ENCODE measurements around the gene LRRC49.
"Not testable (repeated sequence)": the region's sequence is repeated elsewhere in the genome, so short reads cannot be mapped to it uniquely, and the experiment has no call there.

LRRC49 gene

GRCh38 chr15:70892002-70892911 lies at the start of gene LRRC49, which contains the start of gene THAP10:
Gene LRRC49, plus strand, starts transcription at chr15:70892826. Its CDS starts 69 bp downstream, at chr15:70892895.
Gene THAP10, minus strand, starts transcription at chr15:70892433. Its CDS starts 161 bp downstream, at chr15:70892272.
- DNase-seq, result peak; percentile 25

- DNase-seq, result no peak
Observed at GRCh38 chr15:70845602-70846360, 46.8 kb upstream of the LRRC49 start.

- no peak for DNase-seq
Observed at GRCh38 chr15:70851889-70852288, 40.7 kb upstream of the LRRC49 start.

DNA sequence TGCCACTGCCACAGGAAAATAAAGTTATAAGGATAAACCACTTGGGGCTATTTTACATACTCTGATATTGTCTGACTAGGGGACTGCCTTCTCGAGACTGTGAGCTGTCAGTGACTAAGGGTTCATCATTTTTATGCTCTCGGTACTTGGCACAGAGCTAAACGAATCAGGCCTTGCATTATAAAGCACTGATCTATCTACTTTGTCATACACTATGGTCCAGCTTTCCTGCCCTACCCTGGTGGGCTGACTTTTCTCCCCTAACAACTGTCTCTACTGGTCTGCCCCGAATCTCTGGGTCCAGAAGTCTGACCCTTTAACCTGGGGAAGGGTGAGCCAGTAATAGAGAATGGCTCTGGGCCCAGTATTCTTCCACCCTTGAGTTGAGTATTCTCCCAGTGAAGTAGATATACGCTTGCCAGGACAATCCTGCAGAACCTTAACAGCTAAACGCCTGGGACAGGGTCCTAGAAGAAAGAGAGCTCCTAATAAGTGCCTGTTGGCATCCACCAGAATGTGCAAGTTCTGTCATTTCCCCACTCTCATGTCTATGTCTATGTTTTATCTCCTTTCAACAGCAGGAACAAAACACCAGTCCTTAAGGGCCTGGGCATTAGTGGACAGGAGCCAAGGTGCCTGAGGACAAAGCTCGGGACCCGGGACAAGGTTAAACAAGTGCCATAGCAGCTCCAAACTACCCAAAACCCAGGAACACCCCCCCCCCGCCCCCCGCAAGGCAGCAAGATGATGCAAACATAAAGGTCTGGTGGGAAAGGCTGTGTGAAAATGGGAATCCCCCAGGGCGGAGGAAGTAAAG lies 39.9 kb upstream of the LRRC49 start:
- no peak for DNase-seq

GRCh38 chr15:70853318-70853972 lies 39.2 kb upstream of the LRRC49 start:
- DNase-seq, result no peak

- no peak for DNase-seq
Observed at GRCh38 chr15:70853973-70854665, 38.5 kb upstream of the LRRC49 start, which contains the start of gene LARP6. Gene LARP6, minus strand, starts transcription at chr15:70854157. Its CDS starts 69 bp downstream, at chr15:70854088.

- no peak for DNase-seq
Observed at GRCh38 chr15:70854666-70854976, 38.0 kb upstream of the LRRC49 start.

- no peak for DNase-seq
Observed at GRCh38 chr15:70855764-70856163, 36.9 kb upstream of the LRRC49 start.

DNA sequence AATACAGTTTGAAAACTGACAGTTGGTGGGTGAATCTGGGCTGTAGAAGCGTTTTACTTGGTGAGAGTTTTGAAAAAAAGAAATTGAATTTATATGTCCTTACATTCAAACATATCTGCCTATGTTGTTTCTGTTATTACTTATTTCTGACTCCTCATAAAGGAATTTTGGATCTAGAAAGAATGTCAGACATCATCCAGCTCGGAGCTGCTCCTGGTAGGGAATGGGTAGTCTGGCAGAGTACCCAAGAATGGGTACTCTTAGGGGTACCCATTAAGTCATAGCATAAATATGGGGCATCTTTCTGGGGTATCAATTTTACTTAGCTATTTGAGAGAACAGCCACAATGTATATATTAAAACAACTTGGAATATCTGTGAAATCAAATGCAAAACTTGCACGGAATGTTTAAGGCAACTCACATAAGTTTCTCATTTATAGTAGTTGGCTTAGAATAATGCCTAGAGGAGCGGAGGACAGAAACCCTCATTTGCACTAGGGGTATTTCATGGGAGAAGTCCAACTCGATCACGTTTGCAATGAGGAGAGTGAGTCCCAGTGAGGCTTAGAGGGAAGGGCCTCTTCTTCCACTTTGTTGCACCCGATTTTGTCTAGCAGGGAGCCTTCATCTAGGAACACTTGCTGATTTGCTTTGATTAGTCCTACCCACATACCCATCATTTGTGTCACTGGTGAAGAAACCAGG lies 36.3 kb upstream of the LRRC49 start:
- no peak for DNase-seq

GRCh38 chr15:70856884-70857561 lies 35.6 kb upstream of the LRRC49 start:
- DNase-seq, result no peak

GRCh38 chr15:70857562-70858285 lies 34.9 kb upstream of the LRRC49 start:
- no peak for DNase-seq

GRCh38 chr15:70858614-70859321 lies 33.9 kb upstream of the LRRC49 start:
- not testable (repeated sequence) for DNase-seq

DNA sequence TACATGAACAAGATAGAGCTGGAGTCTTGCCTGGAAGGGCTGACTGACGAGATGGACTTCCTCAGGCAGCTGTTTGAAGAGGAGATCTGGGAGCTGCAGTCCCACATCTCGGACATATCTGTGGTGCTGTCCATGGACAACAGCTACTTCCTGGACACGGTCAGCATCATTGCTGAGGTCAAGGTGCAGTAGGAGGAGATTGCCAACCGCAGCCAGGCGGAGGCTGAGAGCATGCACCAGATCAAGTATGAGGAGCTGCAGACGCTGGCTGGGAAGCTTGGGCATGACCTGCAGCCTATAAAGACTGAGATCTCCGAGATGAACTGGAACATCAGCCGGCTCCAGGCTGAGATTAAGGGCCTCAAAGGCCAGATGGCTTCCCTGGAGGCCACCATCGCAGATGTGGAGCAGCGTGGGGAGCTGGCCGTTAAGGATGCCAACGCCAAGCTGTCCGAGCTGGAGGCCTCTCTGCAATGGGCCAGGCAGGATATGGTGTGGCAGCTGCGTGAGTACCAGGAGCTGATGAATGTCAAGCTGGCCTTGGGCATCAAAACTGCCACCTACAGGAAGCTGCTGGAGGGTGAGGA lies 33.2 kb upstream of the LRRC49 start:
- no peak for DNase-seq

- no peak for DNase-seq
Observed at GRCh38 chr15:70859998-70860397, 32.6 kb upstream of the LRRC49 start.

- DNase-seq, result no peak
Observed at GRCh38 chr15:70863450-70864218, 29.0 kb upstream of the LRRC49 start.

GRCh38 chr15:70866982-70867641 lies 25.5 kb upstream of the LRRC49 start:
- no peak for DNase-seq

DNA sequence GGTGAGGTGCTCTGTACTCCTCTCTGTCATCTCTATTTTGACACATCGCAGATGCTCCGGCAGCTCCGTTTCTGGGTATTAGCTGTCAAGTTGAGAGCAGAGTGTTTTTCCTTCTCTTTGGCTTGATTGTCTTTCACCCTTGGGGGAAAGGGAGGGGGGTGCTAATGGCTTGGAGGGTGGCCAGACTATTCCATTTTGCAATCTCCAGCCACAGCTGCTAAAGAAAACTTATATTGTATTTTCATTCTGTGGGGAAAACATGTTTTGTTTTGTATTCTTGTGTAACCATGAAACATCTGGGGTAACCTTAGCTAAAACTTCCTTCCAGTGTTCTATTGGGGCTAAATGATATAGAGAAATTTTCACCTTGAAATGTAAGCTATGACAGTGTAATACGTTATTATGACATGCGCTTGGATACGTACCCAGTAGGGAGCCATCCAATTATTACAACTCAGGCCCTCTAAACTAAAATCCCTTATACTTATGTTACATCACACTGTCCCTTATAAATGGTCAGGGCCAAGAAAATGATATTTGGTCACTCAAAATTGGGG lies 24.6 kb upstream of the LRRC49 start:
- DNase-seq, result no peak

All from stimulated activated naive CD4-positive, alpha-beta T cell treated with Interleukin-2 at 50 U/mL for 16 hours (primary cell).